ENCODE results near the gene PKIB. TPM values are rescaled to one million over a fixed set of nuclear protein-coding genes. Genes with fewer than 3 reads are reported as not detected.

The PKIB gene
- total and polyA plus RNA-seq, 2 experiments from 2014 or later, result 51.0 to 85.8 TPM

- no peaks in the 10 kb centered on the region for H3K27me3 ChIP-seq
- TF ChIP-seq CTCF (IDR thresholded peaks at IDR 0.05; ENCODE audit: low read depth, low read length), result no peak
- no peaks in the 10 kb centered on the region for H3K9me3 ChIP-seq (ENCODE audit: low read depth)
- peaks cover 3% of the 10 kb centered on the region for H3K36me3 ChIP-seq
- H3K27ac ChIP-seq, result no peak overlapping the region
- no peaks in the 10 kb centered on the region for H3K4me1 ChIP-seq (ENCODE audit: low read depth)
- H3K4me3 ChIP-seq, result no peak overlapping the region
- no peak for DNase-seq (ENCODE audit: low read depth in 1 of 2, low spot score in 1 of 2)
Measured at GRCh38 chr6:122722746-122723145, 112.5 kb downstream of the PKIB start.

DNA sequence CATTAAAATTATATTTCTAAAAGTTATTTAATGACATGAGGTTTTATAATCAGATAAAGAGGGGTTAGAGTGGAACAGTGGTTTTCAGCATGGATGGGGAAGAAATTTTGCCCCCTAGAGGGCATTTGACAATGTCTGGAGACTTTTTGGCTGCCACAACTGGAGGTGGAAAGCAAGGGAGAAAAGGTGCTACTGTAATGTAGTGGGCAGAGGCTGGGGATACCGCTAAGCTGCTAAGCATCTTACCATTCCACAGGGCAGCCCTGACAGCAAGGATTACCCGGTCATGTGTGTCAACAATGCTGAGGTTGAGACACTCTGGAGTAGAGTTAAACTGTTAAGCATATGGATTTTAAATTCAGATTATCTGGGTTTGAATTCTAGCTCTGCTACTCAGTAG, 116.4 kb downstream of the PKIB start:
- peak; percentile 20 to 21 for DNase-seq (ENCODE audit: low read depth in 1 of 2, low spot score in 1 of 2)
- Histone ChIP-seq H3K9me3 (ENCODE audit: low read depth) (no peaks in the 10 kb centered on the region), H3K27ac (no peak overlapping the region), H3K36me3 (peaks cover 3% of the 10 kb centered on the region), H3K4me3 (no peak overlapping the region), H3K4me1 (ENCODE audit: low read depth) (no peaks in the 10 kb centered on the region), H3K27me3 (no peaks in the 10 kb centered on the region)
- TF ChIP-seq CTCF (IDR thresholded peaks at IDR 0.05; ENCODE audit: low read depth, low read length), result peak; percentile 60

- Histone ChIP-seq H3K4me1 (ENCODE audit: low read depth) (no peaks in the 10 kb centered on the region), H3K4me3 (no peak overlapping the region), H3K9me3 (ENCODE audit: low read depth) (no peaks in the 10 kb centered on the region), H3K27ac (no peak overlapping the region), H3K27me3 (no peaks in the 10 kb centered on the region), H3K36me3 (peaks cover 3% of the 10 kb centered on the region)
- no peak for TF ChIP-seq CTCF (IDR thresholded peaks at IDR 0.05; ENCODE audit: low read depth, low read length)
- DNase-seq (ENCODE audit: low read depth in 1 of 2, low spot score in 1 of 2), result no peak
Measured at GRCh38 chr6:122727244-122727643, 117.0 kb downstream of the PKIB start.

GRCh38 chr6:122730334-122730733, 120.1 kb downstream of the PKIB start:
- Histone ChIP-seq H3K9me3 (ENCODE audit: low read depth) (no peaks in the 10 kb centered on the region), H3K27me3 (no peaks in the 10 kb centered on the region)
- TF ChIP-seq CTCF (IDR thresholded peaks at IDR 0.05; ENCODE audit: low read depth, low read length), result no peak

DNA sequence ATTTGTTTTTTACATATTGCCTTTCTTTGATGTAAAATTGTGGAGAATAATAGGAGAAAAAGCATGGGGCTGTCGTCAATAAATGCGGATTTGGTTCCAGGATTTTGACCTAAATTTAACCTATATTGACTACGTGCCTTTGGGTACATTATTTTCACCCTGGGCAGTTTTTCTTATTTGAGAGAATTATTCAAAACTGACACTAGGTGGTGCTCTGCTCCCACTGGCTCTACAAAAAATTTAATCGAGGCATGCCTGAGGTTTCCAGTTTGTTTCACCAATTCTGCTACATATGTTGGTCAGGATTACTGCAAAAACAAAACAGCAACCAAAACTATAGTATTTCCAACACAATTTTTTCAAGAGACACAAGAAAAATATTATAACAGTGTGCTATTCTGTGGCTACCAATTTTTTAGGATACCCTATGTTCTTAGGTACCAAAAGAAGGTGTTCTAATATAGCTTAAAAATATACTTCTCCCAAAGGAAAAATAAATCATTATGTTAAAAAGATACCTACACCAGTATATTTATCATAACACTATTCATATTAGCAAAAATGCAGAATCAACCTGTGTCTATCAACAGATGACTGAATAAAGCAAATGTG, 120.7 kb downstream of the PKIB start:
- peak; percentile 45 to 67 for DNase-seq (ENCODE audit: low read depth in 1 of 2, low spot score in 1 of 2)
- Histone ChIP-seq H3K4me1 (ENCODE audit: low read depth) (no peaks in the 10 kb centered on the region), H3K36me3 (no peaks in the 10 kb centered on the region), H3K27me3 (no peaks in the 10 kb centered on the region), H3K9me3 (ENCODE audit: low read depth) (no peaks in the 10 kb centered on the region), H3K4me3 (no peak overlapping the region), H3K27ac (no peak overlapping the region)
- TF ChIP-seq CTCF (IDR thresholded peaks at IDR 0.05; ENCODE audit: low read depth, low read length), result peak; percentile 73

More at GRCh38 chr6:122730334-122730733, 120.1 kb downstream of the PKIB start:
- Histone ChIP-seq H3K36me3 (peaks cover 2% of the 10 kb centered on the region), H3K4me3 (no peak overlapping the region), H3K27ac (no peak overlapping the region), H3K4me1 (ENCODE audit: low read depth) (no peaks in the 10 kb centered on the region)
- no peak for DNase-seq (ENCODE audit: low read depth in 1 of 2, low spot score in 1 of 2)
